Left ventricle myocardium inferior (tissue), 1 donor: ENCODE data around the gene GMPPA. TPM values are rescaled to one million over a fixed set of nuclear protein-coding genes. Genes with fewer than 3 reads are reported as not detected.

Experiments
- DNase-seq: peaks from one replicate; pipeline ENCODE4 v3.0.0-alpha.2; 2020
- H3K27ac ChIP-seq: fragments of 200-600 bp; replicated peaks from 2 replicates; pipeline ENCODE4 v1.8.0; 2021
- H3K27me3 ChIP-seq: fragments of 200-600 bp; 2 replicates; pipeline ENCODE4 v1.8.0; 2021; ENCODE audit warnings: low read depth
- H3K36me3 ChIP-seq: fragments of 200-600 bp; 2 replicates; pipeline ENCODE4 v1.8.0; 2021
- H3K4me1 ChIP-seq: fragments of 200-600 bp; 2 replicates; pipeline ENCODE4 v1.8.0; 2021
- H3K4me3 ChIP-seq: fragments of 200-600 bp; 2 replicates; pipeline ENCODE4 v1.8.0; 2021; ENCODE audit warnings: mild to moderate bottlenecking, moderate library complexity
- H3K9me3 ChIP-seq: fragments of 200-600 bp; replicated peaks from 2 replicates; pipeline ENCODE4 v1.8.0; 2021
- CTCF ChIP-seq: fragments of 200-600 bp; IDR thresholded peaks from 2 replicates; pipeline ENCODE4 v1.8.0; 2021; ENCODE audit warnings: antibody characterized with exemption, mild to moderate bottlenecking, borderline replicate concordance
- intact Hi-C: fragments of 100-400 bp; cut with micrococcal nuclease; formaldehyde crosslinking; loops from one replicate; pipeline ENCODE4 v1.11.0; 2022
- total RNA-seq: library from RNA; stranded (reverse); fragmentation: NEBNext Ultra II Directional; extraction: Animal tissue kit (Norgen Biotek cat#: 25700); gene quantifications from one replicate; pipeline ENCODE4 v1.2.1, GENCODE V29; 2021
- donor health status: DM: no; HTN: yes; CAD: no; lungs with severe emphysema.

Gene GMPPA
- total RNA-seq, 1 donor from 2014 or later = 22.0 TPM

GRCh38 chr2:219475278-219475677, 23.4 kb upstream of the GMPPA start:
- Histone ChIP-seq H3K27ac (peak overlapping the region; percentile 58), H3K36me3 (peaks cover 19% of the 10 kb centered on the region), H3K4me3 (no peak overlapping the region), H3K27me3 (peaks cover 23% of the 10 kb centered on the region), H3K4me1 (peaks cover 43% of the 10 kb centered on the region), H3K9me3 (no peaks in the 10 kb centered on the region)
- intact Hi-C loops = no loop called here
- no peak for DNase-seq
- no peak for TF ChIP-seq CTCF

GRCh38 chr2:219475697-219476651, 22.7 kb upstream of the GMPPA start:
- H3K4me1 ChIP-seq = peaks cover 39% of the 10 kb centered on the region

GRCh38 chr2:219476652-219477151, 22.0 kb upstream of the GMPPA start:
- H3K4me3 ChIP-seq = no peak overlapping the region
- H3K36me3 ChIP-seq = peaks cover 32% of the 10 kb centered on the region
- no peak for TF ChIP-seq CTCF
- peaks cover 26% of the 10 kb centered on the region for H3K27me3 ChIP-seq
- DNase-seq = peak; percentile 14
- intact Hi-C loops = no loop called here
- peaks cover 39% of the 10 kb centered on the region for H3K4me1 ChIP-seq
- H3K27ac ChIP-seq = peak overlapping the region; percentile 38
- H3K9me3 ChIP-seq = no peaks in the 10 kb centered on the region

More at GRCh38 chr2:219475697-219476651, 22.7 kb upstream of the GMPPA start:
- H3K27me3 ChIP-seq = peaks cover 23% of the 10 kb centered on the region
- peaks cover 26% of the 10 kb centered on the region for H3K36me3 ChIP-seq
- DNase-seq = peak; percentile 62
- no peaks in the 10 kb centered on the region for H3K9me3 ChIP-seq
- peak; percentile 88 for TF ChIP-seq CTCF
- intact Hi-C loops = no loop called here
- no peak overlapping the region for H3K4me3 ChIP-seq
- peak overlapping the region; percentile 58 for H3K27ac ChIP-seq

GRCh38 chr2:219477179-219477578, 21.5 kb upstream of the GMPPA start:
- TF ChIP-seq CTCF = no peak
- Histone ChIP-seq H3K27me3 (peaks cover 31% of the 10 kb centered on the region), H3K4me3 (no peak overlapping the region), H3K4me1 (peaks cover 39% of the 10 kb centered on the region), H3K9me3 (no peaks in the 10 kb centered on the region), H3K27ac (peak overlapping the region; percentile 38), H3K36me3 (peaks cover 33% of the 10 kb centered on the region)
- DNase-seq = no peak
- intact Hi-C loops = no loop called here

- TF ChIP-seq CTCF = no peak
- no peaks in the 10 kb centered on the region for H3K9me3 ChIP-seq
- peaks cover 36% of the 10 kb centered on the region for H3K27me3 ChIP-seq
- H3K36me3 ChIP-seq = peaks cover 37% of the 10 kb centered on the region
- H3K27ac ChIP-seq = peak overlapping the region; percentile 38
- intact Hi-C loops = no loop called here
- H3K4me3 ChIP-seq = no peak overlapping the region
- H3K4me1 ChIP-seq = peaks cover 39% of the 10 kb centered on the region
- peak; percentile 66 for DNase-seq
These were observed 20.9 kb upstream of the GMPPA start for GRCh38 chr2:219477815-219478214.
